ENCODE measurements around the gene TMEM221.

Gene TMEM221

GRCh38 chr19:17469092-17469480 lies 20.6 kb upstream of the TMEM221 start:
- no peak for ATAC-seq
- TF ChIP-seq ZFP3 (CRISPR knock-in tag; IDR thresholded peaks at IDR 0.05) = no peak

GRCh38 chr19:17468302-17469091 lies 20.0 kb upstream of the TMEM221 start:
- TF ChIP-seq CSDC2 (CRISPR knock-in tag; IDR thresholded peaks at IDR 0.05) (no peak), TOX (CRISPR knock-in tag; IDR thresholded peaks at IDR 0.05; ENCODE audit: borderline replicate concordance) (no peak), ZC3H10 (CRISPR knock-in tag; IDR thresholded peaks at IDR 0.05) (no peak), ESRRG (CRISPR knock-in tag; IDR thresholded peaks at IDR 0.05) (no peak), ARNTL (CRISPR knock-in tag; IDR thresholded peaks at IDR 0.05; ENCODE audit: borderline replicate concordance, low read depth) (no peak), ZFP3 (CRISPR knock-in tag; IDR thresholded peaks at IDR 0.05) (no peak), ZNF565 (CRISPR knock-in tag; conservative IDR thresholded peaks at IDR 0.05; ENCODE audit: low read depth) (no peak)
- TF ChIP-seq, protein P1, sequence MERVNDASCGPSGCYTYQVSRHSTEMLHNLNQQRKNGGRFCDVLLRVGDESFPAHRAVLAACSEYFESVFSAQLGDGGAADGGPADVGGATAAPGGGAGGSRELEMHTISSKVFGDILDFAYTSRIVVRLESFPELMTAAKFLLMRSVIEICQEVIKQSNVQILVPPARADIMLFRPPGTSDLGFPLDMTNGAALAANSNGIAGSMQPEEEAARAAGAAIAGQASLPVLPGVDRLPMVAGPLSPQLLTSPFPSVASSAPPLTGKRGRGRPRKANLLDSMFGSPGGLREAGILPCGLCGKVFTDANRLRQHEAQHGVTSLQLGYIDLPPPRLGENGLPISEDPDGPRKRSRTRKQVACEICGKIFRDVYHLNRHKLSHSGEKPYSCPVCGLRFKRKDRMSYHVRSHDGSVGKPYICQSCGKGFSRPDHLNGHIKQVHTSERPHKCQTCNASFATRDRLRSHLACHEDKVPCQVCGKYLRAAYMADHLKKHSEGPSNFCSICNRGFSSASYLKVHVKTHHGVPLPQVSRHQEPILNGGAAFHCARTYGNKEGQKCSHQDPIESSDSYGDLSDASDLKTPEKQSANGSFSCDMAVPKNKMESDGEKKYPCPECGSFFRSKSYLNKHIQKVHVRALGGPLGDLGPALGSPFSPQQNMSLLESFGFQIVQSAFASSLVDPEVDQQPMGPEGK (CRISPR knock-in tag; IDR thresholded peaks at IDR 0.05; ENCODE audit: borderline replicate concordance) = no peak
- TF ChIP-seq, protein P2, sequence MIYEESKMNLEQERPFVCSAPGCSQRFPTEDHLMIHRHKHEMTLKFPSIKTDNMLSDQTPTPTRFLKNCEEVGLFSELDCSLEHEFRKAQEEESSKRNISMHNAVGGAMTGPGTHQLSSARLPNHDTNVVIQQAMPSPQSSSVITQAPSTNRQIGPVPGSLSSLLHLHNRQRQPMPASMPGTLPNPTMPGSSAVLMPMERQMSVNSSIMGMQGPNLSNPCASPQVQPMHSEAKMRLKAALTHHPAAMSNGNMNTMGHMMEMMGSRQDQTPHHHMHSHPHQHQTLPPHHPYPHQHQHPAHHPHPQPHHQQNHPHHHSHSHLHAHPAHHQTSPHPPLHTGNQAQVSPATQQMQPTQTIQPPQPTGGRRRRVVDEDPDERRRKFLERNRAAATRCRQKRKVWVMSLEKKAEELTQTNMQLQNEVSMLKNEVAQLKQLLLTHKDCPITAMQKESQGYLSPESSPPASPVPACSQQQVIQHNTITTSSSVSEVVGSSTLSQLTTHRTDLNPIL (CRISPR knock-in tag; IDR thresholded peaks at IDR 0.05; ENCODE audit: low read depth) = no peak
- TF ChIP-seq, protein P3, sequence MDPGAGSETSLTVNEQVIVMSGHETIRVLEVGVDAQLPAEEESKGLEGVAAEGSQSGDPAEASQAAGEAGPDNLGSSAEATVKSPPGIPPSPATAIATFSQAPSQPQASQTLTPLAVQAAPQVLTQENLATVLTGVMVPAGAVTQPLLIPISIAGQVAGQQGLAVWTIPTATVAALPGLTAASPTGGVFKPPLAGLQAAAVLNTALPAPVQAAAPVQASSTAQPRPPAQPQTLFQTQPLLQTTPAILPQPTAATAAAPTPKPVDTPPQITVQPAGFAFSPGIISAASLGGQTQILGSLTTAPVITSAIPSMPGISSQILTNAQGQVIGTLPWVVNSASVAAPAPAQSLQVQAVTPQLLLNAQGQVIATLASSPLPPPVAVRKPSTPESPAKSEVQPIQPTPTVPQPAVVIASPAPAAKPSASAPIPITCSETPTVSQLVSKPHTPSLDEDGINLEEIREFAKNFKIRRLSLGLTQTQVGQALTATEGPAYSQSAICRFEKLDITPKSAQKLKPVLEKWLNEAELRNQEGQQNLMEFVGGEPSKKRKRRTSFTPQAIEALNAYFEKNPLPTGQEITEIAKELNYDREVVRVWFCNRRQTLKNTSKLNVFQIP (CRISPR knock-in tag; IDR thresholded peaks at IDR 0.05; ENCODE audit: borderline replicate concordance, low read depth) = no peak
- no peak for ATAC-seq

DNA sequence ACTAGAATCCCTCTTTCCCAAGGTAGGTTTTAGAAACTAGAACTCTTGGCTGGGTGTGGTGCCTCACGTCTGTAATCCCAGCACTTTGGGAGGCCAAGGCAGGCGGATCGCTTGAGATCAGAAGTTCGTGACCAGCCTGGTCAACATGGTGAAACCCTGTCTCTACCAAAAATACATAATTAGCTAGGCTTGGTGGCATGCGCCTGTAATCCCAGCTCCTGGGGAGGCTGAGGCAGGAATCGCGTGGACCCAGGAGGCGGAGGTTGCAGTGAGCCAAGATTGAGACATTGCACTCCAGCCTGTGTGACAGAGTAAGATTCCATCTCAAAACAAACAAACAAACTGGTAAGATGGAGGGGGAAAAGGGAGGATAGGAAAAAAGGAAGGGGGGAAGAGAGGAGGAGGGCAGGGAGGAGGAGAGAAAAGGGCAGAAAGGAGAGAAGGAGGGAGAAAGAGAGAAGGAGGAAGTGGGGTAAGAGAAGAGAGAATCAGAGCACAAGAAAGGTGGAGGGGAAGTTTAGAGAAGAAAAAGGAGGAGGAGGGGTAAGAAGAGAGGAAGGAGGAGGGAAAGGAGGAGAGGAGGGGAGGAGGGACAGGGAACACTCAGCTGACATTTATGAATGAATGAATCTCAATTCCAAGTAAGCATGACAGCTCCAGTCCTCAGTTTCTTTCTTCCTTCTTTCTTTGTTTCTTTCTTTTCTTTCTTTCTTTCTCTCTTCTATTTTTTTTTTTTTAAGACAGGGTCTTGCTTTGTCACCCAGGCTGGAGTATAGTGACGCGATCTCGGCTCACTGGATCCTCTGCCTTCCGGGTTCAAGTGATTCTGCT lies 19.2 kb upstream of the TMEM221 start:
- no peak for ATAC-seq

GRCh38 chr19:17466487-17466850 lies 18.0 kb upstream of the TMEM221 start:
- ATAC-seq = no peak
- TF ChIP-seq, protein P3 (CRISPR knock-in tag; IDR thresholded peaks at IDR 0.05; ENCODE audit: borderline replicate concordance, low read depth) = no peak
- TF ChIP-seq, protein P1 (CRISPR knock-in tag; IDR thresholded peaks at IDR 0.05; ENCODE audit: borderline replicate concordance) = no peak
- TF ChIP-seq BACH2 (CRISPR knock-in tag; IDR thresholded peaks at IDR 0.05; ENCODE audit: borderline replicate concordance) = no peak
- TF ChIP-seq OSR1 (CRISPR knock-in tag; IDR thresholded peaks at IDR 0.05) = no peak
- no peak for TF ChIP-seq TOX (CRISPR knock-in tag; IDR thresholded peaks at IDR 0.05; ENCODE audit: borderline replicate concordance)
- no peak for TF ChIP-seq GLIS3 (CRISPR knock-in tag; IDR thresholded peaks at IDR 0.05)
- TF ChIP-seq CSDC2 (CRISPR knock-in tag; IDR thresholded peaks at IDR 0.05) = no peak
- no peak for TF ChIP-seq ZC3H10 (CRISPR knock-in tag; IDR thresholded peaks at IDR 0.05)
- TF ChIP-seq ESRRG (CRISPR knock-in tag; IDR thresholded peaks at IDR 0.05) = no peak
- TF ChIP-seq TSHZ2 (CRISPR knock-in tag; IDR thresholded peaks at IDR 0.05) = no peak
- TF ChIP-seq PPARA (CRISPR knock-in tag; IDR thresholded peaks at IDR 0.05; ENCODE audit: borderline replicate concordance) = no peak
- no peak for TF ChIP-seq RARB (CRISPR knock-in tag; IDR thresholded peaks at IDR 0.05)

More for the DNA sequence above, 19.2 kb upstream of the TMEM221 start:
- TF ChIP-seq ZNF70 (CRISPR knock-in tag; IDR thresholded peaks at IDR 0.05) = no peak
- TF ChIP-seq, protein P1 (CRISPR knock-in tag; IDR thresholded peaks at IDR 0.05; ENCODE audit: borderline replicate concordance) = no peak
- TF ChIP-seq ARNTL (CRISPR knock-in tag; IDR thresholded peaks at IDR 0.05; ENCODE audit: borderline replicate concordance, low read depth) = no peak
- no peak for TF ChIP-seq ZNF565 (CRISPR knock-in tag; conservative IDR thresholded peaks at IDR 0.05; ENCODE audit: low read depth)
- TF ChIP-seq GLIS3 (CRISPR knock-in tag; IDR thresholded peaks at IDR 0.05) = no peak
- no peak for TF ChIP-seq ZFP3 (CRISPR knock-in tag; IDR thresholded peaks at IDR 0.05)
- no peak for TF ChIP-seq TCF4 (CRISPR knock-in tag; IDR thresholded peaks at IDR 0.05; ENCODE audit: borderline replicate concordance)
- no peak for TF ChIP-seq ZFP30 (CRISPR knock-in tag; IDR thresholded peaks at IDR 0.05)
- no peak for TF ChIP-seq SNAI2 (CRISPR knock-in tag; IDR thresholded peaks at IDR 0.05)

Data from SK-N-SH treated with all-trans-retinoic acid at 6 μM for 48 hours (cell line).